Measurements from ENCODE around the gene E4F1. TPM values are rescaled to one million over a fixed set of nuclear protein-coding genes. Genes with fewer than 3 reads are reported as not detected.

E4F1 gene
- total RNA-seq, 4 donors from 2014 or later: 30.6 to 60.6 (median 45.2) TPM

- no peak for TF ChIP-seq POLR2A (IDR thresholded peaks at IDR 0.05)
- TF ChIP-seq CTCF (IDR thresholded peaks at IDR 0.05): no peak
- no peak for TF ChIP-seq EP300 (IDR thresholded peaks at IDR 0.05)
- Histone ChIP-seq H3K4me3 (no peak overlapping the region), H3K4me1 (peaks cover 0 to 6% (median 4%) of the 10 kb centered on the region in 4 donors), H3K9me3 (no peaks in the 10 kb centered on the region), H3K36me3 (peaks cover 0 to 87% (median 12%) of the 10 kb centered on the region in 3 donors), H3K27me3 (peaks cover 0 to under 1% of the 10 kb centered on the region in 2 donors), H3K27ac (no peak overlapping the region)
- 71 to 73% methylated on average over 8 to 11 of the region's 11 CpGs for WGBS, 2 donors
- DNase-seq (ENCODE audit: low spot score in 2 of 2): no peak
These were observed 19.2 kb downstream of the E4F1 start for GRCh38 chr16:2242598-2242997.

- peaks cover 0 to 87% (median 12%) of the 10 kb centered on the region in 3 donors for H3K36me3 ChIP-seq
These were observed 19.7 kb downstream of the E4F1 start for GRCh38 chr16:2243031-2243528.

GRCh38 chr16:2243781-2244180 lies 20.4 kb downstream of the E4F1 start:
- Histone ChIP-seq H3K4me1 (no peaks in the 10 kb centered on the region), H3K9me3 (no peaks in the 10 kb centered on the region), H3K27me3 (no peaks in the 10 kb centered on the region), H3K27ac (no peak overlapping the region), H3K36me3 (peaks cover 0 to 83% (median 12%) of the 10 kb centered on the region in 3 donors), H3K4me3 (no peak overlapping the region)
- no peak for TF ChIP-seq POLR2A (IDR thresholded peaks at IDR 0.05)
- no peak for TF ChIP-seq EP300 (IDR thresholded peaks at IDR 0.05)
- no peak for TF ChIP-seq CTCF (IDR thresholded peaks at IDR 0.05)
- DNase-seq (ENCODE audit: low spot score in 2 of 2): no peak
- WGBS, 2 donors: 89 to 97% methylated on average over 11 of the region's 11 CpGs

More at GRCh38 chr16:2243031-2243528, 19.7 kb downstream of the E4F1 start:
- H3K27ac ChIP-seq: no peak overlapping the region
- H3K4me3 ChIP-seq: no peak overlapping the region
- H3K27me3 ChIP-seq: no peaks in the 10 kb centered on the region
- H3K4me1 ChIP-seq: peaks cover 0 to 1% (median under 1%) of the 10 kb centered on the region in 4 donors
- WGBS, 2 donors: 91 to 94% methylated on average over 18 to 19 of the region's 19 CpGs
- H3K9me3 ChIP-seq: no peaks in the 10 kb centered on the region
- TF ChIP-seq CTCF (IDR thresholded peaks at IDR 0.05) (no peak), EP300 (IDR thresholded peaks at IDR 0.05) (no peak)
- no peak for DNase-seq (ENCODE audit: low spot score in 2 of 2)

- DNase-seq (ENCODE audit: low spot score in 2 of 2): no peak
- H3K9me3 ChIP-seq: no peaks in the 10 kb centered on the region
- H3K4me1 ChIP-seq: no peaks in the 10 kb centered on the region
- H3K27ac ChIP-seq: no peak overlapping the region
- peaks cover 0 to 82% (median 12%) of the 10 kb centered on the region in 3 donors for H3K36me3 ChIP-seq
- H3K27me3 ChIP-seq: no peaks in the 10 kb centered on the region
- WGBS, 2 donors: 59 to 75% methylated on average over 12 to 14 of the region's 17 CpGs
- TF ChIP-seq EP300 (IDR thresholded peaks at IDR 0.05) (no peak), POLR2A (IDR thresholded peaks at IDR 0.05) (no peak), CTCF (IDR thresholded peaks at IDR 0.05) (no peak)
- no peak overlapping the region for H3K4me3 ChIP-seq
These were observed 20.9 kb downstream of the E4F1 start for GRCh38 chr16:2244301-2244700.

GRCh38 chr16:2244926-2245795 lies 21.8 kb downstream of the E4F1 start:
- Histone ChIP-seq H3K36me3 (peaks cover 0 to 76% (median 12%) of the 10 kb centered on the region in 3 donors), H3K4me3 (no peak overlapping the region), H3K27me3 (no peaks in the 10 kb centered on the region), H3K4me1 (peaks cover 0 to 4% (median 2%) of the 10 kb centered on the region in 4 donors), H3K9me3 (no peaks in the 10 kb centered on the region), H3K27ac (no peak overlapping the region)
- TF ChIP-seq CTCF (IDR thresholded peaks at IDR 0.05): no peak
- TF ChIP-seq POLR2A (IDR thresholded peaks at IDR 0.05): no peak
- TF ChIP-seq EP300 (IDR thresholded peaks at IDR 0.05): no peak
- DNase-seq (ENCODE audit: low spot score in 2 of 2): no peak
- 92 to 94% methylated on average over 30 of the region's 30 CpGs for WGBS, 2 donors

Measured in tibial nerve (tissue), 4 donors.